Uterus (tissue), 4 donors: Measurements from ENCODE around the gene ERI3. TPM values are rescaled to one million over a fixed set of nuclear protein-coding genes. Genes with fewer than 3 reads are reported as not detected.

Source experiments
- DNase-seq, 2 donors: peaks; one replicate each; pipeline ENCODE4 v3.0.0-alpha.2; 2019 to 2020
- H3K27ac ChIP-seq, 2 donors: fragments of 200-600 bp; sonication (generic); 1 replicate in 1 of 2; 2 replicates in 1 of 2; pipeline ENCODE4 v1.5.1; 2016 to 2018
- H3K27me3 ChIP-seq, 2 donors: fragments of 200-600 bp; sonication (generic); one replicate each; pipeline ENCODE4 v1.5.1; 2018 to 2019; ENCODE audit warnings: control low read depth in 1 of 2
- H3K36me3 ChIP-seq, 2 donors: fragments of 200-600 bp; sonication (generic); one replicate each; pipeline ENCODE4 v1.5.1; 2019; ENCODE audit warnings: control low read depth in 1 of 2
- H3K4me1 ChIP-seq, 2 donors: fragments of 200-600 bp; sonication (generic); one replicate each; pipeline ENCODE4 v1.5.1; 2018 to 2019; ENCODE audit warnings: control low read depth in 1 of 2
- H3K4me3 ChIP-seq, 2 donors: fragments of 200-600 bp; sonication (generic); 1 replicate in 1 of 2; 2 replicates in 1 of 2; pipeline ENCODE4 v1.5.1; 2018 to 2019; ENCODE audit warnings: mild to moderate bottlenecking in 1 of 2
- H3K9me3 ChIP-seq, 2 donors: fragments of 200-600 bp; sonication (generic); one replicate each; pipeline ENCODE4 v1.5.1; 2019; ENCODE audit warnings: control low read depth in 1 of 2
- POLR2A ChIP-seq, 2 donors: fragments of 450-650 bp; IDR thresholded peaks; one replicate each; pipeline ENCODE4 v1.6.1; 2016; ENCODE audit warnings: antibody characterized with exemption in 2 of 2, mild to moderate bottlenecking in 1 of 2, moderate library complexity in 1 of 2
- intact Hi-C: fragments of 100-400 bp; cut with DNase I; formaldehyde crosslinking; loops from one replicate; pipeline ENCODE4 v1.15.1; 2023; ENCODE audit warnings: low total_unique reads
- total RNA-seq, 4 donors: library from RNA; depleted of rRNA in 3 of 4; stranded (reverse); fragments of >200 nt in 3 of 4; gene quantifications; one replicate each; pipeline versions ENCODE4 v1.1.0 to v1.2.4, GENCODE V29; 2014 to 2023
- TF ChIP-seq, protein P1 (sequence below), 4 experiments: fragments of 200-600 bp in 2 of 4; fragments of 450-650 bp in 2 of 4; sonication (generic) in 2 of 4; IDR thresholded peaks; one replicate each; pipeline ENCODE4 v1.5.1; 2016 to 2019; ENCODE audit warnings: antibody characterized with exemption in 4 of 4, mild to moderate bottlenecking in 2 of 4, moderate library complexity in 1 of 4
- donor health status: DM: yes; HTN: yes; CAD: no.

The ERI3 gene
- total RNA-seq, 4 donors from 2014 or later, result 9.5 to 58.2 (median 45.6) TPM

DNA sequence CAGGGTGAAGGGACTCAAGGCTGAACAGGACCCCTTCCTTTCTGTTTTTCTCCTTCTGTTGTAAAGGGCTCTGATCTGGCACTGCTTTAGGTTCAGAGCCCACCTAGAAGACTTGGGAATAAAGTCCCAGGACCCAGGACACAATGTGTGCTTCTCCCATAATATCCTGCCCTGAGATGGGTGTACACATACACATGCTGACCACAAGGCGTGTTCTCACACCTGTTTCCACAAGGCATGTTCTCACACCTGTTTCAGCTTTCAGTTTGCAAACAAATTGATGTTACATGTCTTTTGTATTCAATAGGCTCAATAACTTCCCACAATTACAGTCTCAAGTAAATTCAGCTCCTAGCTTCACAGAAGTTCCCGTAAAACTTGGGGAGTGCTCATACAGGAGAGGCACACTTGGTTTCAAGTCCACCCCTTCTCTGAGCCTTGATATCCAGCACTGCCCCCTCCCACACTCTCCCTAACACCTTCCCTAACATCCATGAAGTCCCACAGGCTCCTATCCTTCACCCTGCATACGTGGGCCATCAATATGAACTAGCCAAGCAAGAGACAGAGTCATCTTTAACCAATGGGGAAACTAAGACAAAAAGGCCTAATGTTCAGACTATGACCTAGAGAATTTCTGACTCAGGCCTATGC is 41.7 kb downstream of the ERI3 start:
- intact Hi-C loops, result no loop called here
- no peak overlapping the region for H3K27ac ChIP-seq
- no peak for DNase-seq
- TF ChIP-seq POLR2A (IDR thresholded peaks at IDR 0.05), result no peak
- TF ChIP-seq, protein P1, sequence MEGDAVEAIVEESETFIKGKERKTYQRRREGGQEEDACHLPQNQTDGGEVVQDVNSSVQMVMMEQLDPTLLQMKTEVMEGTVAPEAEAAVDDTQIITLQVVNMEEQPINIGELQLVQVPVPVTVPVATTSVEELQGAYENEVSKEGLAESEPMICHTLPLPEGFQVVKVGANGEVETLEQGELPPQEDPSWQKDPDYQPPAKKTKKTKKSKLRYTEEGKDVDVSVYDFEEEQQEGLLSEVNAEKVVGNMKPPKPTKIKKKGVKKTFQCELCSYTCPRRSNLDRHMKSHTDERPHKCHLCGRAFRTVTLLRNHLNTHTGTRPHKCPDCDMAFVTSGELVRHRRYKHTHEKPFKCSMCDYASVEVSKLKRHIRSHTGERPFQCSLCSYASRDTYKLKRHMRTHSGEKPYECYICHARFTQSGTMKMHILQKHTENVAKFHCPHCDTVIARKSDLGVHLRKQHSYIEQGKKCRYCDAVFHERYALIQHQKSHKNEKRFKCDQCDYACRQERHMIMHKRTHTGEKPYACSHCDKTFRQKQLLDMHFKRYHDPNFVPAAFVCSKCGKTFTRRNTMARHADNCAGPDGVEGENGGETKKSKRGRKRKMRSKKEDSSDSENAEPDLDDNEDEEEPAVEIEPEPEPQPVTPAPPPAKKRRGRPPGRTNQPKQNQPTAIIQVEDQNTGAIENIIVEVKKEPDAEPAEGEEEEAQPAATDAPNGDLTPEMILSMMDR (IDR thresholded peaks at IDR 0.05), result no peak
- no peaks in the 10 kb centered on the region for H3K4me1 ChIP-seq
- no peaks in the 10 kb centered on the region for H3K9me3 ChIP-seq
- no peaks in the 10 kb centered on the region for H3K36me3 ChIP-seq
- no peaks in the 10 kb centered on the region for H3K27me3 ChIP-seq
- no peak overlapping the region for H3K4me3 ChIP-seq

DNA sequence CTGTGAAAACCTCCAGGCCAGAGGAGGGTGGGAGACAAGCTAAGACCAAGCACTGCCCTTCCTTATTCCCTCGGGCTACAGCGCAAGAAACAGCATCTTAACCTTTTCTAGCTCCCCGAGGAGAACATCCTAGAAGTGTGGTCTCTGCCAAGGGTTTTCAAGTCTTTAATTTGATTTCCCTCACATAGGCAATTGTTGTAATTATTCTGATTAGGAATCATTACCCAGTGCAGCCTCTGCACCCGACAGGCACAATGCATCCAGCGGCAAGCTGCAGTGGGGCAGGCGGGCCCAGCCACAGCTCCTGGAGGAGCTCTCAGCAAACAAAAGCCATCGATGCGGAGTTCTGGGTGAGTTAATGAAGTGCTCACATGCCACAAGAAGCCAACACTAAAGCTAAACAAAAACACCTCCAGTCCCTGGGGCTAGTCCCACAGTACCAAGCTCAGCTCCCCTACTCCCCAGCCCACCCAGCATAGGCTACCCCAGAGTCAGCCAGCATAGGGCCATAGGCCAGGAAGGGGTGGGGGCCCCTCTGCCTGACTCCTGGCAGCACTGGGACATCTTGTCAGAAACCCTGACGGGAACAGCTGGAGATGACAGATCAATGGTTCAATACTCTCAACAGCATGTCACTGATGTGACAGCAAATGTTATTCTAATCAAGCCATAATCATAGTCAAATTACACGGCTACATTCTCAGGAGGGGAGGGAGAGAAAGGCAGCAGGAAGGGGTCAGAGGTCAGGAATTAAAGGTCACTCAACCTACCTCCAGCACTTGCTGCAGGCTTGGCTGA is 42.5 kb downstream of the ERI3 start:
- intact Hi-C loops, result no loop called here
- no peak for DNase-seq

DNA sequence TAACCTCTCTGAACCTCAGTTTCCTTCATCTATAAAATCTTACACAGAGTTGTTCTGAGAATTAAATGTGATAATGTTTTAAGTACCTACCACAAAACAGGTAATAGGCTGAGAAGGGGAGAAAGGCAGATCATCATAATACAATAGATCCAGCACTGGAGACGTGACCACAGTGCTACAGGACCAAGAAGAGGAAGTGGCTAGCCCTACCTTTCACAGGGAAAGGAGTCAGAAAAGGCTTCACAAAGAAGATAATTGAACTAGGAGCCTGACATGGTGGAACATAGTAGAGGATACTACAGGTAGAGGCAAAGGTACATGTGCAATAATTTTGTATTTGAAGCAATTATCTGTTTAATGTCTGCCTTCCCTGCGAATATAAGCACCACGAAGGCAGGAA is 45.1 kb downstream of the ERI3 start:
- Histone ChIP-seq H3K9me3 (no peaks in the 10 kb centered on the region), H3K36me3 (no peaks in the 10 kb centered on the region), H3K4me3 (no peak overlapping the region), H3K27ac (no peak overlapping the region), H3K4me1 (no peaks in the 10 kb centered on the region), H3K27me3 (no peaks in the 10 kb centered on the region)
- intact Hi-C loops, result no loop called here
- no peak for TF ChIP-seq POLR2A (IDR thresholded peaks at IDR 0.05)
- TF ChIP-seq, protein P1 (IDR thresholded peaks at IDR 0.05), result no peak
- no peak for DNase-seq

More for the DNA sequence above, 42.5 kb downstream of the ERI3 start:
- no peaks in the 10 kb centered on the region for H3K36me3 ChIP-seq
- no peaks in the 10 kb centered on the region for H3K27me3 ChIP-seq
- no peaks in the 10 kb centered on the region for H3K9me3 ChIP-seq
- no peak for TF ChIP-seq POLR2A (IDR thresholded peaks at IDR 0.05)
- TF ChIP-seq, protein P1 (IDR thresholded peaks at IDR 0.05), result no peak
- H3K4me3 ChIP-seq, result no peak overlapping the region
- no peaks in the 10 kb centered on the region for H3K4me1 ChIP-seq
- H3K27ac ChIP-seq, result no peak overlapping the region

DNA sequence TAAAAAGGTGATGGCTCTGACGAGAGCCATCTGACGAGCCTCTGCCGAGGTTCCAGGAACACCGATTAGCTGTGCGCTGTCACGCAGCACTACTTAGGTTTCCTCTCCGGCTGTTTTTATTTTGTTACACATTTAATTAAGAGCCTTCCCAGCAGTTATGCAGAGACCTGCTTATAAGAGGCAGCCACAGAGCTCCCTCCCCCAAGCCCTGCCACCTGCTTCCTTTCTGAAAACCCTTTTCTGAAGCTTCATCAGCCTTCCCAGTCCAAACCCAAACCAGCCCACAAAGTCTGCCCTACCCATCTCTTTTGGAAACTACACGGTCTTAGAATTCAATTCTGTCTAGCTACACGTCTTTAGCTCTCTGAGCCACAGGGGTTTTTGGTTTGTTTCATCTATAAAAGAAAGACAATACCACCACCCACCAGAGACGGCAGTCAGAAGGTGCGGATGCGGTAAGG is 49.1 kb downstream of the ERI3 start:
- intact Hi-C loops, result no loop called here
- DNase-seq, result no peak
- no peaks in the 10 kb centered on the region for H3K27me3 ChIP-seq
- H3K36me3 ChIP-seq, result no peaks in the 10 kb centered on the region
- no peaks in the 10 kb centered on the region for H3K9me3 ChIP-seq
- TF ChIP-seq POLR2A (IDR thresholded peaks at IDR 0.05), result no peak
- TF ChIP-seq, protein P1 (IDR thresholded peaks at IDR 0.05), result no peak
- no peaks in the 10 kb centered on the region for H3K4me1 ChIP-seq
- H3K27ac ChIP-seq, result no peak overlapping the region
- no peak overlapping the region for H3K4me3 ChIP-seq

DNA sequence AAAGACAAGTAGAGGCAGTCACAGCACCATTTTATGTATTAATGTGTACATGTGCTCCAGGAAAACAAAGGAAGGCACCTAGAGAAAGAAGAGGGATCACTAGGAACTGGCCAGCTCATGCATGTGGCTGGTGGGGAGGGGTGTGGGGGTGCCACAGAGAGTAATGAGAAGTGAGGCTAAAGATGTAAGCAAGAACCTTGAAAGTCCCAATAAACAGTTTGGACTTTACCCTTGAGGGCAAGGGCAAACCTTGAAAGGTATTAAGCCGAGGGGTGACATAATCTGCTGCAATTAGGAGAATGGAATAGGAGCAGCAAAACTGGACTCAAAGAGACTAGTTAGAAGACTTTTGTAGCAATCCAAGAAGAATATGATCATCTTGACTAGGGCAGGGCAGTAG is 51.5 kb downstream of the ERI3 start:
- H3K27ac ChIP-seq, result no peak overlapping the region
- no peaks in the 10 kb centered on the region for H3K9me3 ChIP-seq
- H3K4me3 ChIP-seq, result no peak overlapping the region
- no peak for TF ChIP-seq POLR2A (IDR thresholded peaks at IDR 0.05)
- TF ChIP-seq, protein P1 (IDR thresholded peaks at IDR 0.05), result no peak
- no peaks in the 10 kb centered on the region for H3K4me1 ChIP-seq
- intact Hi-C loops, result no loop called here
- no peak for DNase-seq
- no peaks in the 10 kb centered on the region for H3K27me3 ChIP-seq
- no peaks in the 10 kb centered on the region for H3K36me3 ChIP-seq
